ENCODE measurements around the gene PRIMPOL. TPM values are rescaled to one million over a fixed set of nuclear protein-coding genes. Genes with fewer than 3 reads are reported as not detected.

The PRIMPOL gene
- polyA plus RNA-seq, 3 donors: 23.4 to 36.5 (median 36.3) TPM

Other genes with a start within 250 kb of the PRIMPOL start
- 10 to 100 TPM; 31.3 to 33.5 (median 33.1) TPM for gene IRF2, start 175.2 kb upstream of the PRIMPOL start, polyA plus RNA-seq (ENCODE audit: insufficient read length in 3 of 3)
- gene CASP3, start 291 bp upstream of the PRIMPOL start, polyA plus RNA-seq (ENCODE audit: insufficient read length in 3 of 3): 10 to 100 TPM; 30.8 to 32.5 (median 32.4) TPM
- 10 to 100 TPM; 38.0 to 47.1 (median 43.1) TPM for gene CENPU, start 84.4 kb downstream of the PRIMPOL start, polyA plus RNA-seq (ENCODE audit: insufficient read length in 3 of 3)
- 10 to 100 TPM; 46.8 to 64.5 (median 50.9) TPM for gene ACSL1, start 176.2 kb downstream of the PRIMPOL start, polyA plus RNA-seq (ENCODE audit: insufficient read length in 3 of 3)

Data from renal pelvis (tissue), 3 donors.